LNCAP (cell line): ENCODE results near the gene MEIOB.

Source experiments
- CTCF ChIP-seq: fragments of 450-650 bp; IDR thresholded peaks from 2 replicates; pipeline ENCODE4 v1.5.1; 2017; ENCODE audit warnings: mild to moderate bottlenecking

MEIOB gene

GRCh38 chr16:1877089-1877488, 5.1 kb upstream of the MEIOB start:
- TF ChIP-seq CTCF = no peak

- no peak for TF ChIP-seq CTCF
These were observed 4.5 kb upstream of the MEIOB start for GRCh38 chr16:1876468-1876867.

GRCh38 chr16:1874854-1875253, 2.9 kb upstream of the MEIOB start:
- no peak for TF ChIP-seq CTCF

GRCh38 chr16:1870365-1871082, 1.4 kb downstream of the MEIOB start:
- TF ChIP-seq CTCF = no peak

GRCh38 chr16:1865902-1866690, 5.9 kb downstream of the MEIOB start:
- TF ChIP-seq CTCF = no peak

- peak; percentile 46 for TF ChIP-seq CTCF
These were observed 8.1 kb downstream of the MEIOB start for GRCh38 chr16:1863681-1864460.

- no peak for TF ChIP-seq CTCF
These were observed 9.6 kb downstream of the MEIOB start for GRCh38 chr16:1862394-1862793.
